UCSD-AML1 (cell line): Measurements from ENCODE around the gene MEX3A.
A peak's percentile ranks its signal among the peaks of the same experiment; 100 is the strongest.

ENCODE experiments used
- DNase-seq: peaks from one replicate; lab custom pipeline; 2025; ENCODE audit not compliant: unreplicated experiment; lab: John Stamatoyannopoulos, UW

The MEX3A gene

DNA sequence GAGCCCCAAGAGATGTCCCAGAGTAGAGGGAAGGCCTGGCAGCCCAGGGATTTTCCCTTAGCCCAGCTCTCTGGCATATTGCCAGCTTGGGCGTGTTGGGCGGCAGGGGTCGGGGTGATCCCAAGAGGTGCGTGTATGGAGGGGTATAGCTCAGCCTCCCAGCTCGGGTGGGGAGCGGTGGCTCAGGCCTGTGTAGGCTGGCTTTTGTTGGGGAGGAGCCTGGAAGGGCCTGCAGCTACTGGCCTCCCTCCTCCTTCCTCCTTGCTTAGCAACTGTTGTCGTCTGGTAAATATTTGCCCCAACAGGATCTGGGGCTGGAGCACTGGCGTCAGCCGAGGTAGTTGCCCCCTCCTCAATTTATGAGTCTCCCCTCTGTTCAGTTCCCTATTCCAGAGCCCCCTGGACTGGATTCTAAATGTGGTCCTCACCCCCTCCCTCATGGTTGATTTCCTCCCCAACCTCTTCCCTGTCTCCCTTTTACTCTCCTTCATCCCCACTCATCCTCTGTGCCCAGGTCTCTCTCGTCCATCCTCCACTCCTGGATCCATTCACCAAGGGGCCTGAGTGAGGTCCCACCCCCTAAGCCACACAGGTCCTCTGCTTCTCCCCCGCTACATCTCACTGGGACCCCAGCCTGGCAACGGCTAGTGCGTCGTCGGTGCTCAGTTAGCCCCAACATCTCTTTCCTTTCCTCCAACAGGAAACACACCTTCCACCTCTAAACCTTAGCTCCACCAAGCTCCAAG is 22.0 kb upstream of the MEX3A start:
- peak; percentile 47 for DNase-seq

DNA sequence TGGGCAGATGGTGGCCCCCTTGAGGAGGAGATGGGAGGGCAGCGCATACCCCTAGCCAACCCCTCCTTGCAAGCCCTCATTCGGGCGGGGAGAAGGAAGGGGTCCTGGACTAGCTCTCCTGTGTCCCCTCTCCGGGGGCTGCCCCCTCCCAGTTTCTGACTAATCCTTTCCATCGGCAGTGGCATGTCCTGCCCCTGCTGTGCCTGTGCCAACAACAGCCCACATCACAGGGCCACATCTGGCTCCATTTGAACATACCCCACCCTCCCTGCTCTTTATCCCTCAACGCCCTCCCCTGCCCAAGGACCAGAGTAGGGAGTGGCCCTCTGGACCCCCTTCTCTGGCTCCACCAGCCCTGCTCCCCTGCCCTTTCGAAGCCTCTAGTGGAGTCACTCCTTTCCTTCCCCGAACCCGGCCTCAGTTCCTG is 21.3 kb upstream of the MEX3A start:
- DNase-seq, result no peak

DNA sequence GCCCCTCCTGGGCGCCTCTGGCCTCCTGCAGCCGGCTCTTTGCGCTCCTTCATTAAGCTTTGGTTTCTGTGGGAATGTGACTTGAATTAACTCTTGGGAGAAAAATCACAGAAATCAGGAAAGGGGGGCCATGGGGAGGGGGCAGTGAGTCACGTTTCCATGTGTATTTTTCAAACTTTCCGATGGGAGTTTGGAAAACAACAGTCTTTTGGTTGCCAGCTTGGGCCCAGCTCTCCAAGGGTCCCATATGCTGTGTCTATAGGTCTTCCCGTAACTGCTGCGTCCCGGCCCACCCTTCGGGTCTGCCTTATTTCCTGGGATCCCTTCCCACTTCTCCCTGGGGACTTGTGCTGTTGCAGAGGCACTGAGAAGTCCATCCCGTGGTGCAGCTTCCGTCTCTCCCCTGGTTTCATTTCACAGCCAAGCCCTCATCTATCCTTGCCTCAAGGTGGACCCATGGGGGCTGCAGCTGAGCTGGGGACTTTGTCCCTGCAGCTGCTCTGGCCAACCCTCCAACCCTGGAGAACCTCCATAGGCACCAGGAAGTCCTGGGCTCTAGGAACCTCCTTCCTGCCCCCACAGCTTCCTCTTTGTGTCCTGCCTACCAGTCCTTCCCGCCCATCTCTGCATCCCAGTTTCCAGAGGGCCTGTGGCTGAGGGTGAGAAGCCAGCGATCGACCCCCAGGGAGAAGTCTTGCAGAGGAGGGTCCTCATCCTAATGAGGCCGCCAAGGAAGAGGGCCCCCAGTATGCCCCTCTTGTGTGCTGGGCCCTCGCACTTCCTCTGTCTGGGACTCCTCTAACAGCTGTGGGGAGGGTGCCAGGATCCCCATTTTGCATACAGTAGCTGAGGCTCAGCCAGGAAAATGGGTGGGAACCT is 20.6 kb upstream of the MEX3A start:
- peak; percentile 35 for DNase-seq

DNA sequence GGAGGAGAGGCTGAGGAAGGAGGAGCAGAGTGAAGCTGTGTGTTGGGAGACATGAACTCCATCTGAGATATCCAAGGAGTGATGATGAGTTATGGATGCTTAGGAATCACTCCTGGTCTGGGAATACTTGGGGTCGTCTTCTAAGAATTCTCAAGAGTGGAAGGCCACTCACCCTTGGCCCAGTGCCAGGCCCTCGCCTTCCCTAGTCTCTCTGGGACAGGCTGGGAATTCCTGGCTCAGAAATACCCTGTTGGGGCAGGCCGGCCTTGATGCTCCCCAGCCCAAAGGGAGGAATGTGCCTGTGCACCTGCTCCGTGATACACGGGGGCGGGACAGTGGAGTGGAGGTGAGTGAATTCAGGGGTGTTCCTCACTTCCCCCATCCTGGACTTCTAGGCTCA is 19.6 kb upstream of the MEX3A start:
- no peak for DNase-seq

DNA sequence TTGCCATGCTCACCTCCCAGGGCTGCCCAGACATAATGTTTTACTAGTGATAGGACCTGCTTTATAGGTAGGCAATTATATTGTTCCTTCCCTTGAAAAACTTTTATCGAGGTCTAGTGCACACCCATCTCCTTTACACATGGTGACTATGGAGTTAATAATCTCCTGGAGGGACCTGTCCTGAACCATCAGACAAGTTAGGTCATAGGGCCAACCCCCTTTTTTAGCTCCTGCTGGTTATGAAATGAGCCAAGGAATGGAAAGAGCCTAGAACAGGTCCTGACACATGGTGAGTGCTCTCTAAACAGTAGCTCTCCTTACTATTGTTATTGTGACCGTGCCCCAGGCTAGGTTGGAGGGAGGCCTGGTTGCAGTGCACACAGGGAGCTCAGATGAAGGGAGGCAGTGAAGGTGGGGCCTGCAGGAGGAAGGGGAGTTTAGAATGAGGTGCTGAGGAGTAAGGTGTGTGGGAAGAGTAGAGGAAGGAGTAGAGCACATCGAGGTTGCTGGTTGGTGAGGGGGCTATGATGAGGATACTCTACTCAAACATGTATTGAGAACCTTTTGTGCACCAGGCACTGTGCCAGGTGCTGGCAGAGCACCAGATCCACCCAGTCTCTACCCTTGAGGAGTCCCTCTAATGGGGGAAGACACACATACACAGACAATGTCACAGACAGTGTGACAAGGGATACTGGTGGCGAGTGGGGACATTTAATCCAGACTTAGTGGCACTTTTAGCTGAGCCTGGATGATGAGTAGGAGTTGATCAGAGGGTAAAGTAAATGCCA is 18.1 kb upstream of the MEX3A start:
- no peak for DNase-seq

DNA sequence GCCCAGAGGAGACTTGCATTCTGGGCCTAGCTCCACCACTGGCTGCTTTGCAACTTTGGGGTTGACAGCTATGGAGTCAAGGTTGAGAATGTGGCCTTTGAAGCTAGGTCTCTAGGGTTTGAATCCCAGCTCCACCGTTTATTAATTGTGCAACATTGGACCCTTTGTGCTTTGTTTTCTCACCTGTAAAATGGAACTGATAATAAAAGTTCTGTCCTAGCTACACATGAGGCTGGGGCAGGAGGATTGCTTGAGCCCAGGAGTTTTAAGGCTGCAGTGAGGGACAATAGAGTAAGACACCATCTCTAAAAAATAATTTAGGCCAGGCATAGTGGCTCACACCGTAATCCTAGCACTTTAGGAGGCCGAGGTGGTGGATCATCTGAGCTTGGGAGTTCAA is 17.0 kb upstream of the MEX3A start:
- DNase-seq, result no peak

DNA sequence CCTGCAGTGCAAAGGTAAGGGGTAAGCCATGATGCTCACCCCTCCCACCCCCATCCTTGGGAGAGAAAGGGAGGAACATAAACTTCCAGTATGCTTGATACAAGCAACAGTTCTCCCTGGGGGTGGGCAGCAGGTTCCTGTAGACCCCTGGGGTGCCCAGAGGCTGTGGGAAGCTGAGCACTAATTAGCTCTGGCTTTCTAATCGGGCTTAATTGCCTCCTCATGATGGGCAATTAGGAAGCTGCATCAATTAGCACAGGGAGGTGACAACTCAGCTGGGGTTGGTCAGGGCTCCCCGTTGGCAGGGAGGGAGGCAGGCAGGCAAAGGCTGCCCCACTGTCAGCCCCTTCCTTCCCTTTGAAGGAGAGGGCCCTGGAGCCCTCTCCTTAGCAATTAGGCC is 16.5 kb upstream of the MEX3A start:
- DNase-seq, result no peak

DNA sequence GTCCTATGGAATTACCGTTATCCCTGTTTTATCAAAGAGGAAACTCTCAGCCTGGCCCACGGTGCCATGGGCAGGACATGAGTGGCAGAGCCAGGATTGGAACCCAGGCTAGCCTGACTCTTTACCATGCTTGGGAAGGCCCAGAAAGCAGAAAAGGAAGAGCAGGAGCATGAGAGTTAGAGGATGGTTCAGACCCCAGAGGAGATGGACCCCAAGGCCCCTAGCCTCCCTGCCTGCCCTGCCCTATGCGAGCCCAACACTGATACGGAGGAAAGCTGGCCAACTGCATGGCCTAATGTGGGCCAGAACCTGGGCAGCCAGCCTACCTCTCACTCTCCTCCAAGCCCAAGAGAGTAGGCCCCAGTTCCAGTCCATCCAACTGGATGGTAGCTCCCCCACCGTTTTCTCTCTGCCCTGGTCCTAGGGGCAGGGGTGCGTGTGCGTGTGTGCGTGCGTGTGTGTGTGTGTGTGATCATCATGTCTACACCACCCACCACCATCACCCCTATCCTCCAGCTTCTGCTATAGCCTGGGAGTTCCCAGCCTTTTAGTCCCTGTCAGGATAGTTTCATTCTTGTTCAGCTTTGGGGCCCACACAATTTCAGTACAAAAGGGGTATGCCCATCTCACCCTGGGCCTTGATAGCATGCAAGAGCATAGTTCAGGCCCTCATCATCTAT is 15.4 kb upstream of the MEX3A start:
- no peak for DNase-seq

DNA sequence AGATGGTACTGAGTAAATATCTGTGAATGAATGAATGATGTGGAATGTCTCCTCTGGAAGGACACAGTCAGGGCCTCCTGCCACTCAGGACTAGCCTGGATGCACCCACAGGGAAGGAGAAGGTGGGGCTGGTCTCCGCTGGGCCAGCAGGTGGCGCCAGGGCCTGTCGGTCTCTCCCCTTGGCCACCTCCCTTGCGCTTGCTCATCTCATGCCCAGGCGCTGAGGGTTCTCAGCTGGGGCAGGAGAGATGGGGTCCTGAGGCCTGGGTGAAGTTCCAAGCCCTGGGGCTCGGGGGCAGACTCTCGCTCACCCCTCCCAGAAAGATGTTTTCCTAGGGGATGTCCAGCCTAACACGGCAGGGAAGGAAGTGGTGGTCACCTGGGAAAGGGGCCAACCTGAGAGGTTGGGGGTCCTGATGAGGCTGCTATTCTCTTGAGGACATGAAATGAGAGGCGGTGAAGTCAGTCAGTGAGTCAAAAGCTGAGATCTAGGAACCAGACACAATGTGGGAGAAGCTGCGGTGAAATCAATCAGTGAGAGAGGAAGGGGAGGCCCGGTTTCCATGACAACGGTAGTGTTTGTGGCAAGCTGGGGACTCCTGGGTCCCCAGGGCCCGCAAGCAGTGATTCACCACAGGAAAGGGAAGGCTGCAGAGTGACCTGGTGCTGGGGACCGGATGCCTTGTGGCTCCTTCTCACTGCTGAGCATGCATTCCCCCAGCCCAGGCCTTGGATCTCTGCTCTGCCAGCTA is 14.6 kb upstream of the MEX3A start:
- DNase-seq, result peak; percentile 83

DNA sequence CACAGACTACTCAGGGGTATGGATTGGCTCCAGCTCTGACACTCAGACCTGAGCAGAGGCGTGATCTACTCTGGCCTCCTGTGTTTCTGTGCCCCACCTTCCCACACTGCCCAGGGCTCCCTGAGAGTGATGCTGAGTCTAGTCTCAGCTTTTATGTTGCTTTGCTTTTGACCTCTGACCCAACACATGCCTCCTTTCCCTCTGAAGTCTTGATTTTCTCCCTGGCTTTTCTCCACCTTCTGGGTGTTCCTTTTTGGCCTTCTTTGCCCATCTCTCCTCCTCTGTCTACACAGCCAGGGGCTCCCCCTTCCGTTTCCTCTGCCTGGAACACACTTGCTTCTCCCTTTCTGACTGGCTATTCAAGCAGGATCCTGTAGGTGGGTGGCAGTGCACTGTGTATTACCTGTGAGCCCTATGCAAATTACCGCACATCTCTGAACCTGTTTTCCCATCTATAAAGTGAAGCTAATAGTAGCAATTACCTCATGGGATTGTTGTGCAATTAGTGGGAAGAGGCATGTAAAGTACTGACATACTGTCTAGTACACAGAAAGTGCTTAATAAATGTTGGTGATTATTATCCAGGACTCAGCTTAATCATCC is 13.7 kb upstream of the MEX3A start:
- DNase-seq, result no peak

DNA sequence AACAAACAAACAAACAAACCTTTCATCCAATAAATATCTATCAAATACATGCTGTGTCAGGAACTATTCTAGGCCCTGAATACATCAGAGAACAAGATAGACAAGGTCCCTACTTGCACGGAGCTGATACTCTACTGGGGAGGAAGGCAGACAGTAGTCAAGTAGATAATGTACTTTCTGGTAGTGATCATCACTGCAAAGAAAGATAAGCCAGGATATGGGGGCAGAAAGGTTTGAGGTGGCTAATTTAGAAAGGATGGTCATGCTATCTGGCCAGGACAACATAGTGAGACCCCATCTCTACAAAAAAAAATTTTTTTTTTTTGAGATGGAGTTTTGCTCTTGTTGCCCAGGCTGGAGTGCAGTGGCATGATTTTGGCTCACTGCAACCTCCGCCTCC is 9.3 kb upstream of the MEX3A start:
- DNase-seq, result no peak

DNA sequence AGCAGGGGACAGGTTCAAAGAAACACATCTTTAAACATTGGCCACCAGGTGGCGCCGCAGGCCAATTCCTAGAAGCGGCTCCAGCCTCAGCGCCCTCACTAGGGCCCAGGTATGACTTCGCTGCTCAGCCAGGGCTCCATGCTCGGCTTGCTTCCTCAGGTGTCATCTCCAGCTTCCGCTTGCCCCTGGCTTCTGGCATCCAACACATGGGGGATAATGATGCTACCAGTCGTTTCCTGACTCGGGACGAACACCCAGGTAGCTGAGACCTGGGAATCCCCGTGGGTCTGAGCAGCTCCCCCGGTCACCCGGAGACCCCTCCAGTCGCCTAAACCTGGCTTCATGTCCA is 8.5 kb upstream of the MEX3A start:
- peak; percentile 82 for DNase-seq

DNA sequence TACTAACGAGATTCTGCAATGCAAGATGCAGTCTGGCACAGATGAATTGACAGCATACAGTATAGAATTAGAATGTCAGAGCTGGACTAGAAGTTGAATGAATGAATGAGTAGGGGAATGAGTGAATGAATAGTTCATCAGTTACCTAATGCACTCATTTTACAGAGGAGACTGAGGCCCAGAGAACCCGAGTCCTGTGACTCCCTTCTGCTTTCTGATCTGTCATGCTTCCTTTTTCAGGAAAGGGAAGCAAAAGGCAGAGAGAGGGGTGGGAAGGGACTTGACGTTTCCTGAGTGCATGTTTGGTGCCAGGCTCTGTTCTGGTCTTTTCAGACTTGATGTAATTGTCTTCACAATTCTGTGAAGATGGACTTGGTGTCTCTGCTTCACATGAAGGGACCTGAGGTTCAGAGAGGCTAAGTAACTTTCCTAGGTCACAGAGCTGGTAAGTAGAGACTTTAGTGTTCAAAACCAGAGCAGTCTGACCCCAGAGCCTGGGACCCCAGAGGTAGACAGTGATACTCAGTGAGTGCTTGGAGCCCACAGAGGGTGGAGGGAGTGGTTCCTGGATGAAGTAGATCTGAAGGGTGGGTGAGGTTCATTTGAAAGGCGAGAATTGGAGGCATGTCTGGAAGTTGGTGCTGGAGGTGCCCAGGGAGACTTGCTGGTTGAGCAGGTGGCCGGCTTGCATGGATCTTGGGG is 8.0 kb upstream of the MEX3A start:
- no peak for DNase-seq

DNA sequence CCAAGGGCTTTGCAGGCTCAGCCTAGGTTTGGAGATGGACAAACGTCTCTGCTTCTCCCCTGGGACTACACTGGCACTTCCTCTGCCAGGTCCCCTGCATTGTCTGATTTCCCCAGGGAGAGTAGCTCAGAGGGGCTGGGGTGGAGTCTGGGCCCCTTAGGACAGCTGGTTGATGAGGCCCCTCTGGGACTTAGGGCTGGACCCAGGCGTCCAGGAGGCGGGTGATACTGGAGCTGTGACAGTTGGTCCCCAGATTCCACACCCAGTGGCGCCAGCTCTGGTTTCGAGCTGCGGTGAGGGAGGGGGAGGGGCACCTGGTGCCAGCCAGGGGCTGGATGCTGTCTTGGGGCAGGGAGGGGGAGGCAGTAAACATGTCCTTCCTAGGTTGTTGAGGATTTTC is 7.4 kb upstream of the MEX3A start:
- no peak for DNase-seq

DNA sequence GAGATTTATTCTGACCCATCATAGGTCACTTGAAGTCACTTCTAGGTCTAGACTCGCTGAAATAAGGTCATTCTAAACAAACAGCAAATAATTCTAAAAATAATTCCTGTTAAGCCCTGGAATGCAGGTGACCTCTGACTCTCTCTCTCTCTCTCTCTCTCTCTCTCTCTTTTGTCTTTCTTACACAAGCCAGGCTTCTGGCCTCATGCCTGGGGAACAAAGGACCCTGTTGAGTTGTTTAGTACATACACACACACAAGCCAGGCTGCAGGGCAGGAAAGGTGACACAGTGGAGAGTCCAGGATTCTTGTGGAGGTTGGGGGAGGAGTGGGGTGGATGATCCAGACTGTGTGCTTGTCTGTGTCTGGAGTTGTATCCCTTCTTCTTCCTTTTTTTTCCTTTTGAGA is 4.0 kb upstream of the MEX3A start:
- no peak for DNase-seq

DNA sequence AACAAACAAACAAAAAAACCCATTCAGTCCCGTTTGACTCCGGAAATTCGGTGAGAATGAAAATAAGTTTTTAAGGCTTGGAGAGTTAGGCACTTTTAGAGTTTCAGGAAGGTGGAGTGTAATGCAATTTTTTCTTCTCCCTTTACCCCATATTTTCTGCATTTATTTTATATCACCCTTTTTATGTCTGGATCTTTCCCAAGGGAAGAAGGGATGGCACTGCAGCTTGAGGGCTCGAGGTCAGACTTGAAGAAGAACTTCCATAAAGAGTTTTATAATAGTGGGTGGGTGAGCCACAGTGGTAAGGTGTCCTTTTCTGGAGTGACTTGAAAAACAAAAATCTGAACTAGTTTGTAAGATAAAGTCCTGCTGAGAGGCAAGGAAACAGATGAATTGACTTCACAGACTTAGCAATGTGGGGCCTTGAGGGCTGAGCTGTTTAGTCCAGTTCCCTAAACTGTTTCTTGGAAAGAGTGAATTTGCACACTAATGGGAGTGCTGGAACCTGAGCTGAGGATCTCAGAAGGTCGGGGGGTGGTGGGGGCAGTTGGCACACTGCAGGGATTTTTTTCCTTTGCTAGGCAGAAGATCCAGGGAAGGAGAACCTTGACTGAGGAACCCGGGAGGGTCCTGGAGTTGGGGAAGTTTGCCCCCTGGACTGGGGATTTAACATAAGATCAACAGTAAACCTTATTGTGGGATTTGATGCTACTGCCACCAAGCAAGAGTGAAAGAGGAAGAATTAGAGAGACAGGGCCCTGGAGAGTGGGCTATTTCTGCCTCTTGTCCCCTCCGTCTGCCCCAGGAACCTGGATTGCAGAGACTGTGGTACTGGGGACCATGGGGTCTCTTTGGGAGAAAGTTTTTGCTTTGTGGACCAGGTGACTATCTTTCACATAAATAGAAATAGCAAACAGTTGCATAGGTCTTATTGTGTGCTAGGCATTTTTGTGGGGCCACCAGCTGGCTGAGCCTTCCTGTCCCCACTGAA is 1.8 kb upstream of the MEX3A start:
- no peak for DNase-seq

DNA sequence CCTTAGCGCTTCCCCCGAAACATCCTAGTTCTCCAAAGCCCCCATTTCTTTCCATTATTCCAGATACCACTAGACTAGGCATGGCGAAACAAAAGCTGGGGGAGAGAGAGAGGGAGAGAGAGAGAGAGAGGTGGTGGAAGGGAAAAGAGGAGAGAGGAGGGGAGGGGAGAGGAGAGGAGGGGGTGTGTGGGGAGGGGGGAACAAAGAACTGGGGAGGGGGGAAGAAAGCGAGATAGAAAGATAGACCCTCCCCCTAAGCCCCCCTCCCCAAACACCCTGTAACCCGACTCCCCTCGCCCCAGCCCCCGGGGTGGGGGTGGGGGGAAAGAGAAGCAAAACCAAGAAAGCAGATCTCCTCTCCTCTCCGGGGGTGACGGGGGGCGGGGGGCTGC is 352 bp downstream of the MEX3A start:
- DNase-seq, result no peak

DNA sequence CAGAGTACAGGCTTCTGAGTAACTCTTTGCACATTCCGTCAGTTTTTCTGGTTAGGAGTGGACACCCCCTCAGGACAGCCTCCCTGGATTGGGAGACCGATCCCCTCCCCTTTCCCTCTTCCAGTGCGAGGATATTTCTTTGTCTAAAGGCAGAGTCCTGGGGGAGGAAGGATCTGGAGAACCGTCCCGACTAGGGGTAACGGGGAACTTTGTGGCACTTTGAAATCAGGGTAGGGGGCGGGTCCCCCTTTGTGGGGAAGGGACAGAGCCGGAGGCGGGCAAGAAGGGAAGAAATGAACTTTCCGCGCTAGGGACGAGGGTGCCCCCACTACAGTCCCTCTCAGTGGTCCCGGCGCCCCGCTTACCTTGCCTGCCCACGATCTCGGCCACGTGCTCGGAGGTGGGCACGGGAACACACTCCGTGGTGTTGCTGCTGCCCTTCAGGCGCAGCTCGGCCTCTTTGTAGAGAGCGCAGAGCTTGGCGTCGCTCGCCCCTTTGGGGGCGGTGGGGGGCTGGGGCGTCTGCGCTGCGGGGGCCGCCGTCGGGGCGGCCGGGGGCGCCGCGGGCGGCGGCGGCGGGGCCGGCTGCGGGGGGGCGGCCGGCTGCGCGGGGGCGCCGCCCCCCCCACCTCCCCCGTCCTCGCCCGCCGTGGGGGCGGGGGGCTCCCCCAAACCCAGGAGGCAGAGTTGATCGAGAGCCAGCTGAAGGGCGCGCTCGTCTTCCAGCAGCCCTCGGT is 917 bp downstream of the MEX3A start:
- no peak for DNase-seq
